ENCODE measurements around the gene GDF7. TPM values are rescaled to one million over a fixed set of nuclear protein-coding genes. Genes with fewer than 3 reads are reported as not detected.

Gene GDF7
- total RNA-seq, 1 experiment from 2014 or later = 0.27 TPM

GRCh38 chr2:20643060-20643459 lies 23.9 kb upstream of the GDF7 start:
- no peak for DNase-seq (ENCODE audit: low read depth)

GRCh38 chr2:20643826-20644225 lies 23.1 kb upstream of the GDF7 start:
- no peak for DNase-seq (ENCODE audit: low read depth)

GRCh38 chr2:20645301-20645701 lies 21.6 kb upstream of the GDF7 start:
- DNase-seq (ENCODE audit: low read depth) = no peak

- DNase-seq (ENCODE audit: low read depth) = no peak
These were observed 21.2 kb upstream of the GDF7 start for GRCh38 chr2:20645761-20646160.

- DNase-seq (ENCODE audit: low read depth) = no peak
These were observed 20.5 kb upstream of the GDF7 start for GRCh38 chr2:20646446-20646845.

GRCh38 chr2:20647211-20647610 lies 19.7 kb upstream of the GDF7 start:
- DNase-seq (ENCODE audit: low read depth) = no peak

- DNase-seq (ENCODE audit: low read depth) = no peak
These were observed 19.2 kb upstream of the GDF7 start for GRCh38 chr2:20647738-20648137.

- no peak for DNase-seq (ENCODE audit: low read depth)
These were observed 18.7 kb upstream of the GDF7 start for GRCh38 chr2:20648206-20648605.

GRCh38 chr2:20648831-20649230 lies 18.1 kb upstream of the GDF7 start:
- DNase-seq (ENCODE audit: low read depth) = no peak

GRCh38 chr2:20649576-20649975 lies 17.4 kb upstream of the GDF7 start:
- no peak for DNase-seq (ENCODE audit: low read depth)

GRCh38 chr2:20649976-20650375 lies 17.0 kb upstream of the GDF7 start:
- no peak for DNase-seq (ENCODE audit: low read depth)

- peak; percentile 49 for DNase-seq (ENCODE audit: low read depth)
These were observed 16.5 kb upstream of the GDF7 start for GRCh38 chr2:20650393-20650876.

- peak; percentile 81 for DNase-seq (ENCODE audit: low read depth)
These were observed 15.8 kb upstream of the GDF7 start, which contains the start of gene HS1BP3 for GRCh38 chr2:20650877-20651730. Gene HS1BP3 (minus strand): TSS chr2:20651098. CDS start chr2:20651063, 35 bp downstream.

- DNase-seq (ENCODE audit: low read depth) = no peak
These were observed 15.2 kb upstream of the GDF7 start for GRCh38 chr2:20651731-20652099.

GRCh38 chr2:20652141-20652540 lies 14.8 kb upstream of the GDF7 start:
- DNase-seq (ENCODE audit: low read depth) = no peak

GRCh38 chr2:20652673-20653575 lies 14.0 kb upstream of the GDF7 start:
- DNase-seq (ENCODE audit: low read depth) = no peak

GRCh38 chr2:20653695-20654534 lies 13.0 kb upstream of the GDF7 start:
- no peak for DNase-seq (ENCODE audit: low read depth)

- DNase-seq (ENCODE audit: low read depth) = no peak
These were observed 12.5 kb upstream of the GDF7 start for GRCh38 chr2:20654535-20654813.

GRCh38 chr2:20656561-20656960 lies 10.4 kb upstream of the GDF7 start:
- DNase-seq (ENCODE audit: low read depth) = no peak

- DNase-seq (ENCODE audit: low read depth) = no peak
These were observed 9.3 kb upstream of the GDF7 start for GRCh38 chr2:20657522-20658235.
